ENCODE measurements around the gene ZAR1L. TPM values are rescaled to one million over a fixed set of nuclear protein-coding genes. Genes with fewer than 3 reads are reported as not detected.

ZAR1L gene
- total and polyA plus RNA-seq, 2 experiments from 2014 or later = not detected

DNA sequence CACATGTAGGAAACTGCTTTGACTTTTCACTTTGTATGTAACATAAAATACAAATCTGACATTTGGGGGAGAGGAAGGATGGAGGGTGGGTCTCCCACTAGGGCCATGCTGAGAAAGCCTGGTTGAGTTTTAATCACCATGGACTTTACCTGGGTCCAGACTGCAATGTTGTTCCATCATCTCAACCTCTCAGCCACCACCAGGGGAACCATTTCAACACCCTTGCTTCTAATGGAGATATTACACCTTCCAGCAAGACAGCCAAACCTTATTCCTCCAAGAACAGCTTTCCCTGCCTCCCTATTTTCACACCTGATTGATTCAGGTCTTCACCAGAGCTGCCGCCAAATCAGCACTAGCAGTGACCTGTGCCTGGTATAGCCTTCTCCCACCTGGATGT, 56.0 kb downstream of the ZAR1L start:
- no peaks in the 10 kb centered on the region for H4K20me1 ChIP-seq (ENCODE audit: insufficient read depth)
- no peaks in the 10 kb centered on the region for H3K79me2 ChIP-seq (ENCODE audit: insufficient read depth)
- no peaks in the 10 kb centered on the region for H3K27me3 ChIP-seq (replicated peaks; ENCODE audit: insufficient read depth)
- H3K9me2 ChIP-seq (ENCODE audit: insufficient read depth) = no peaks in the 10 kb centered on the region
- no peak overlapping the region for H3K4me3 ChIP-seq
- H3K4me2 ChIP-seq (ENCODE audit: unreplicated experiment) = no peak overlapping the region
- peaks cover 9% of the 10 kb centered on the region for H3F3A ChIP-seq (ENCODE audit: insufficient read depth)
- H3K9me3 ChIP-seq (ENCODE audit: low read depth) = no peaks in the 10 kb centered on the region
- TF ChIP-seq EZH2phosphoT487 (IDR thresholded peaks at IDR 0.05; ENCODE audit: insufficient read depth, low read depth) = no peak
- no peak for TF ChIP-seq EZH2 (IDR thresholded peaks at IDR 0.05; ENCODE audit: insufficient read depth, poor library complexity, severe bottlenecking)
- in situ Hi-C loops (cut with MboI) = no loop called here
- no peak for DNase-seq
- no peak overlapping the region for H3K9ac ChIP-seq
- 100% methylated on average over 1 of the region's 1 CpG for WGBS, 2 experiments (ENCODE audit: low coverage in 1 of 2, low lambda C conversion rate in 2 of 2, missing lambda C conversion rate in 2 of 2)
- H3K36me3 ChIP-seq (ENCODE audit: low read depth) = no peaks in the 10 kb centered on the region
- no peak overlapping the region for H2AFZ ChIP-seq
- no peak overlapping the region for H3K27ac ChIP-seq
- H3K4me1 ChIP-seq (ENCODE audit: insufficient read depth) = peaks cover 11% of the 10 kb centered on the region; the same call in 1 of the 2 replicates

DNA sequence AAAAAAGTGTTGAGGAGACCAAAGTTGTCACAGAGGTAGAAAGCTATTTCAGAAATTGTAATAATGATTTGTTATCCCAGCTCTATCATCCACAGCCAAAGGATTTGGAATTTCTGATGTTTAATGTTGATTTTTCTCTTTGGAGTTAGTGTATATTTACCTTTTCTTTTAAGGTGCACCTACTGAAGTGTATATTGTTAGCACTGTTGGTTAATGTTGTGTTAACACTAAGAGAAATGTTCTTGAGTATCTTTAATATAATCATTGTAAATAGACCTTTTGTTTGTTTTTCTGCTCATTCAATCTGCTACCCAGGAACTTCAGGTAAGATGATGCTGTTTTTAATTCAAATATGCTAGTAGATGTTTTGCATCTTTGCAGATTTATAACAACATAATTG, 57.5 kb downstream of the ZAR1L start:
- Histone ChIP-seq H3K9ac (no peak overlapping the region), H3K79me2 (ENCODE audit: insufficient read depth) (no peaks in the 10 kb centered on the region), H2AFZ (no peak overlapping the region), H3K27me3 (replicated peaks; ENCODE audit: insufficient read depth) (no peaks in the 10 kb centered on the region), H3K9me3 (ENCODE audit: low read depth) (no peaks in the 10 kb centered on the region), H3K9me2 (ENCODE audit: insufficient read depth) (no peaks in the 10 kb centered on the region), H3K4me3 (no peak overlapping the region), H4K20me1 (ENCODE audit: insufficient read depth) (no peaks in the 10 kb centered on the region), H3K36me3 (ENCODE audit: low read depth) (no peaks in the 10 kb centered on the region), H3F3A (ENCODE audit: insufficient read depth) (peaks cover 9% of the 10 kb centered on the region), H3K4me1 (ENCODE audit: insufficient read depth) (peaks cover 11% of the 10 kb centered on the region; the same call in 1 of the 2 replicates), H3K27ac (no peak overlapping the region), H3K4me2 (ENCODE audit: unreplicated experiment) (no peak overlapping the region)
- TF ChIP-seq EZH2 (IDR thresholded peaks at IDR 0.05; ENCODE audit: insufficient read depth, poor library complexity, severe bottlenecking) (no peak), EZH2phosphoT487 (IDR thresholded peaks at IDR 0.05; ENCODE audit: insufficient read depth, low read depth) (no peak)
- in situ Hi-C loops (cut with MboI) = no loop called here
- DNase-seq = no peak

DNA sequence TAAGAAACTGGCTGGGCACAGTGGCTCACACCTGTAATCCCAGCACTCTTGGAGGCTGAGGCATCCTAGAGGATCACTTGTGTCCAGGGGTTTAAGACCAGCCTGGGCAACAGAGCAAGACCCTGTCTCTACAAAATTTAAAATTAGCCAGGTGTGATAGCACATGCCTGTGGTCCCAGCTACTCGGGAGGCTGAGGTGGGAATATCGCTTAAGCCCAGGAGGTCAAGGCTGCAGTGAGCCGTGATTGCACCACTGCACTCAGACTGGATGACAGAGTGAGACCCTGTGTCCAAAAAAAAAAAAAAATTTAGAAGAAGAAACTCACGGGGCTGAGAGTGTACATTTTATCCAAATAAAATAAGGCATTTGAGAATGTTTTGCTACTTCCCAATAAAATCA, 58.9 kb downstream of the ZAR1L start:
- H3K4me2 ChIP-seq (ENCODE audit: unreplicated experiment) = no peak overlapping the region
- H3K4me1 ChIP-seq (ENCODE audit: insufficient read depth) = 0 out of 2 replicates have a peak, but pooled peaks cover 2% of the 10 kb centered on the region
- 82 to 83% methylated on average over 4 of the region's 4 CpGs for WGBS, 2 experiments (ENCODE audit: low coverage in 1 of 2, low lambda C conversion rate in 2 of 2, missing lambda C conversion rate in 2 of 2)
- no peaks in the 10 kb centered on the region for H3K9me3 ChIP-seq (ENCODE audit: low read depth)
- H3K27me3 ChIP-seq (replicated peaks; ENCODE audit: insufficient read depth) = no peaks in the 10 kb centered on the region
- no peak overlapping the region for H3K27ac ChIP-seq
- H3F3A ChIP-seq (ENCODE audit: insufficient read depth) = 0 out of 2 replicates have a peak, but pooled peaks cover 4% of the 10 kb centered on the region
- in situ Hi-C loops (cut with MboI) = no loop called here
- no peak overlapping the region for H3K9ac ChIP-seq
- no peak overlapping the region for H3K4me3 ChIP-seq
- no peaks in the 10 kb centered on the region for H4K20me1 ChIP-seq (ENCODE audit: insufficient read depth)
- H3K79me2 ChIP-seq (ENCODE audit: insufficient read depth) = no peaks in the 10 kb centered on the region
- TF ChIP-seq EZH2 (IDR thresholded peaks at IDR 0.05; ENCODE audit: insufficient read depth, poor library complexity, severe bottlenecking) (no peak), EZH2phosphoT487 (IDR thresholded peaks at IDR 0.05; ENCODE audit: insufficient read depth, low read depth) (no peak)
- no peak overlapping the region for H2AFZ ChIP-seq
- no peaks in the 10 kb centered on the region for H3K9me2 ChIP-seq (ENCODE audit: insufficient read depth)
- DNase-seq = no peak
- H3K36me3 ChIP-seq (ENCODE audit: low read depth) = no peaks in the 10 kb centered on the region

DNA sequence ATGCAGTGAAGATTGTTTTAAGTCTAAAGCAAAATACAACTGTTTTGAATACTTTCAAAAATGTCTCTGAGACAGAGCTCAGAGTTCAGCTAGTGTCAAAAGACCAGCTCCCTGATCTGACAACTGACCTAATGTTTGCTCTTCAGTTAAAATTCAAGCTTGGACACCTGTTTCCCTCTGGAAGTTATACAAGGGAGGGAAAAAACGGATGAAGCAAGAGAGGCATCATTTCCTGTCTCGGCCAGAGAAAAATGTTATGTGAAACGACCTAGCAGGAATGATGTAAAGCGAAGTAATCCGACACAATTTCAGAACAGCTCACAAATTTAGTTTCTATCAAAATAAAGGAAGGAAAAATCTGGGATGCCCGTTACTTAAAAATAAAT, 59.4 kb downstream of the ZAR1L start:
- TF ChIP-seq EZH2 (IDR thresholded peaks at IDR 0.05; ENCODE audit: insufficient read depth, poor library complexity, severe bottlenecking) (no peak), EZH2phosphoT487 (IDR thresholded peaks at IDR 0.05; ENCODE audit: insufficient read depth, low read depth) (no peak)
- 88 to 90% methylated on average over 6 of the region's 6 CpGs for WGBS, 2 experiments (ENCODE audit: low coverage in 1 of 2, low lambda C conversion rate in 2 of 2, missing lambda C conversion rate in 2 of 2)
- in situ Hi-C loops (cut with MboI) = no loop called here
- Histone ChIP-seq H3K9ac (no peak overlapping the region), H3K79me2 (ENCODE audit: insufficient read depth) (no peaks in the 10 kb centered on the region), H3K36me3 (ENCODE audit: low read depth) (no peaks in the 10 kb centered on the region), H3K9me3 (ENCODE audit: low read depth) (no peaks in the 10 kb centered on the region), H3K27ac (no peak overlapping the region), H3K9me2 (ENCODE audit: insufficient read depth) (no peaks in the 10 kb centered on the region), H3K4me3 (no peak overlapping the region), H3K27me3 (replicated peaks; ENCODE audit: insufficient read depth) (no peaks in the 10 kb centered on the region), H2AFZ (no peak overlapping the region), H3F3A (ENCODE audit: insufficient read depth) (no peaks in the 10 kb centered on the region), H3K4me1 (ENCODE audit: insufficient read depth) (no peaks in the 10 kb centered on the region), H3K4me2 (ENCODE audit: unreplicated experiment) (no peak overlapping the region), H4K20me1 (ENCODE audit: insufficient read depth) (no peaks in the 10 kb centered on the region)
- no peak for DNase-seq
